NK-92 (cell line): ENCODE results near the gene RNF113B.

Source experiments
- DNase-seq: peaks from one replicate; lab custom pipeline; 2025; ENCODE audit not compliant: unreplicated experiment; lab: John Stamatoyannopoulos, UW

RNF113B gene

DNA sequence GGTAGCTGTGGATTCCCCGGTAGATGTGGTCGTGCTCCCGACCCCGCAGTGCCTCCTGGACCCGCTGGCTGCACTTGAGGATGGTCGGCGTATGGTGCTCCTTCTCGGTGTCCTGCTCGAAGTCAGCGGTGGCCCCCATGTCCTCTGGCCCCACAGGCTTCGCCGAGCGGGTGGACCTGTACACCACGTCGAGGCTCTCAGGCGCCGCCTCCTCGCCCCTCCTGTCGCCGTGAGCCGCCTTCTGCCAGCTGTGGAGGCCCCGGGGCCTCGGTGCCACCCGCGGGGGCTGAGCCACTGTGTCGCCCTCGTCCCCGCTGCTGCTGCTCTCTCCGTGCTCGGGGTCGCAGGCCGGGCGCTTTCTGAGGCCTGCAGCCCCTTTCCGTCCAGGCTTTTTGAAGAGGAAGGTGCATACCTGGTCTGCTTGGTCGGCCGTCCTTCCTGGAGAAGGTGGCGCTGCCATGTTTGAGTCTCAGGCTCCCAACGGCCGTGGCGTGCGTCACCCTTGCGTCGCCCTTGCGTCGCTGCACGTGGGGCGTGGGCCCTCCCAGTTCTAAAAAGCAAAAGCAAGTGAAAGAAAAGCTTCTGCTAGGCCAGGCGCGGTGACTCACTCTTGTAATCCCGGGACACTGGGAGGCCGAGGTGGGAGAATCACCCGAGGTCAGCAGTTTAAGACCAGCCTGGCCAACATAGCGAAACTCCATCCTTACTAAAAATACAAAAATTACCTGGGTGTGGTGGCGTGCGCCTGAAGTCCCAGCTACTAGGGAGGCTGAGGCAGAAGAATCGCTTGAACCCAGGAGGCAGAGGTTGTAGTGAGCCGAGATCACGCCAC, at the start of gene RNF113B:
Gene RNF113B, minus strand, starts transcription at position 493 of the 832 bp plus-strand sequence. Its CDS starts 33 bp downstream, at position 460.
- DNase-seq = no peak

DNA sequence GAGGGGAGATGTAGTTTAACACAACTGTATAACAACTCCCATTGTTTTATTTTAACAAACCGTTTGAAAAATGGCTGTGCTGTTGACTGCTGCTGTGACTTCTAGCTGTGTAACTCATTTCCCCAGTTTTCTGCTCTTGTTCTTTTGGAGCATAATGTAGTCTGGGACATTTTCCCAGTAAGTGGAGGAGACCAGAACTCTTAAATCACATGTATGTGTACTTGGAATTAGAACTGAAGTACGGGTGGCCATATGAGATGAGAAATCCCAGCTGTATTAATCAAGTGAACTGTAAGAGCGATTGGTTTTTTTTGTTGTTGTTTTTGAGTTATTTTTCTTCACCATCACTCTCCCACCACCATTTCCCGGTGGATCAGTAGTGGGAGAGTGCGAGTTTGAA, 49.4 kb upstream of the RNF113B start:
- DNase-seq = no peak

DNA sequence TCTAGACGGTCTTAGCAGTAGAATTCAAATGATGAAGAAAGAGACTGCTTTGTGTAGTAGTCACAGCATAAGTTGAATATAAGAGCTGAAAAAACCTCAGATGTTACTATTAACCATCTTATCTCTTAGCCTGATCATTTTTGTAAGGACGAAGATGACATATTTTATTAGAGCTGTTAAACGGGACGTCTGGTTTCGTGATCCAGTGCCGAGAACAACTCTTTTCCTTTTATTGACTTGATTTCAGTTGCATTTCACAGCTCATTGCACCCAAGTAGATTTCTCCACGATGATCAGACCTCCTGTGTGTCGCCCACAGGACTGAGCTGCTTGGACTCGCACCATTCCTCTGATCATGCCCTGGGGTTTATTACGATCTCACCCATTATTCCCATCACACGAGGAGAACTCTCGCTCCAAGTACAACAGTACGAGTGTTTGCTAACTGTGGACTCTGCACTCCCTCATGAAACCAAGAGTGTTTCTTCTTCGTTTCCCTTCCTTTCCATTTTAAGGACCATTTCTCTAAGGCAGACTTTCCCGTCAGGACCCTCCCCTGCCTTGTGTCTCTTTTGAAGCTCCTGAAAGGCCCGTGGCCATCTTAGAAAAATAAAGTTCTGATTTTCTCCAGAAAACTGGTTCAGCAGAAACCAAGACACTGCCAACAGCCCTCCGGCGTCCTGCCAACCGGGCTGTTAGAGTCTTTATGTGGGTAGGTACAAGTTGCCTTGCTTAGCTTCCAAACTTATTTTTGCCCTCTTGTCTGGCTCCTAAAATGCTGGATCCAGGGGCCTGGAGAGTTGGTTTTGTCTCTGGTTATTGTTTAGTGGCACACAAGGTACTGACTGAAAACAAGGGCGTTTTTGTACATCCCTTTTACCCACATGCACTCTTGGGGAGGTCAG, 48.2 kb upstream of the RNF113B start:
- DNase-seq = no peak

DNA sequence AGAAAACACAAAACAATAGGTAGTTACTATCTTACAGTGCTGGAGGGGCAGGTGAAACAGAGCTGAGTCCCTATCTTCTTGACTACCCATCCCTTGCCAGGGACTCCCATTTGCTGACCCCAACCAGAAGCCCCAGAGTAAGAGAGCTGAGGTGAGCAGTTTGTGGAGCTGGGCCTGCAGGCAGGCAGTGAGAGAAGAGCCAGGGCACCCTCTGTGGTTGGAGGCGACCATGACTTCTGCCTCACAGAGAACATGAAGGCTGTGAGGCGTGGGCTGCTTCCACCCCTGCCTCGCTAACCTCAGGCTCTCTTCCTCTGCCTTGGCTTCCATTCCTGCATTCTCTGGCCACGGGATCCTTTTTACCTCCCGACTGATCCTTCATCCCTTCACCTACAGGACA, 47.5 kb upstream of the RNF113B start:
- no peak for DNase-seq

DNA sequence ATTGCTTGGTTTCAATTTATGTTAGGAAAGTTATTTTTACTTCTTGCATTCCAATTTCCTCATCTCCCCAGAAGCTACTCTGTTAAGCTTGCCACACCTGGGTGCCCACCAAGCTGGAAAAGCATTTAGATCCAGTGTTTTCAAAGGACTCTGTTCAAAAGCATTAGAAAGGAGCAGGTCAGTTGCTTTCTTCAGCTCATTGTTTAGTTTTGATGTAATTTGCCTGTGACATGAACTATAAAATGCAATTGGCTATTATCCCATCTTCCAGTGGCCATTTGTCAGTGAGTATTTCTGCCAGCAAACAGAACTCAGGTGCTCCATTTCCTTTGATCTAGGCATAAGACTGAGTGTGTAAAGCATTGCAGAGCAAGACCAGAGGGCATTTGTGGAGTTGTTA, 46.7 kb upstream of the RNF113B start:
- DNase-seq = no peak

DNA sequence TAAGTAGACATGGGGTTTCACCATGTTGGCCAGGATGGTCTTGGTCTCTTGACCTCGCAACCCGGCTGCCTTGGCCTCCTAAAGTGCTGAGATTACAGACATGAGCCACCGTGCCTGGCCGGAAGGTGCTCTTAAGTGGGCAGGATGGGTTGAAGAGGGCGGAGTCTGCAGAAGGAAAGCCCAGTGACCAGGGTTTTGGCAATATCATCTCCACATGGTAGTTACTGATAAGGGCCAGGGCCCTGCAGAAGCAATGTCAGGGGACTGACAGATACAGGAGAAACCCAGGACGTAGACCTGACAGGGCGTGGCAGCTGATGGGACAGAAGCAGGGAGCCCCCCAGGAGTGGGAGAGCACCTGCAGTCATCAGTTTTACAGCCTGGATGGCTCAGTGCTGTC, 45.7 kb upstream of the RNF113B start:
- no peak for DNase-seq

DNA sequence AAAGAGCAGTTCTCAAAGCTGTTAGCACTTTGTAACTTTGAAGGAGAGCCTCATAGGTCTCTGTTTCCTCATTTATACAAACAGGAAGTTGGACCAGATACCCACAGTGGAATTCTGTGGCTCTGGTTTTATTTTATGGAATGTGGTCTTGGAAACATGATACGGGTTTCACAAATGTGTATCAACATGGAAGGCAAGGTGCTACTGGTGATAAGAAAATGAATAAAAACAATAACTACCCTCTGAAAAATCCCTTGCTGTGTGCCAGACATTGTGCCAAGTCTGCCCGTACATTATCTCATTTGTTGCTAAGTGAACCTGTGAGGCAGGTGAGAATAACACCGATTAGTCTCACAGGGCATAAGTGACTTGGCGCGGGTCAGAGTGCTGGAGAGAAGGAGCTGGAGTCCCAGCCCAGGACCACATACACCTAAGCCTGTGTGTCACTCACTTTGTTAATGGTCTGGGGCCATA, 45.0 kb upstream of the RNF113B start:
- DNase-seq = no peak

DNA sequence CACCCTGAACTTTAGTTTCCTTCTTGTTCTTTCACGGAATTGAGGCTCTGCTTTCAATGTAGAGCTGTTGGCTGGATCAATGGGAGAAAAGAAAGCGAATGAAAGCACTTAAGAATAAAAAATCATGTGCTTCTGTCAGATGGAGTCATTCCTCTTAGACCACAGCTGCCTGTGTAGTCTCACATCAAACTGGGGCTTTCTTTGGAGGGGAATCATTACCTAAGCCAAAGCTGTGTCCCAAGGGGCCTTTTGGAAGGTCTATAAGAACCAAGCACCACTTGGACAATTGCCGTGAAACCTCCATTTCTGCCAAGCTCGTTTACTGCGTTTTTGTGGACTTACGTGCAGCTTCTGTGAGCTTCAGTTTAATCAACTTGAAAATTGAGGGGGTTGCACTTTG, 44.2 kb upstream of the RNF113B start:
- no peak for DNase-seq

DNA sequence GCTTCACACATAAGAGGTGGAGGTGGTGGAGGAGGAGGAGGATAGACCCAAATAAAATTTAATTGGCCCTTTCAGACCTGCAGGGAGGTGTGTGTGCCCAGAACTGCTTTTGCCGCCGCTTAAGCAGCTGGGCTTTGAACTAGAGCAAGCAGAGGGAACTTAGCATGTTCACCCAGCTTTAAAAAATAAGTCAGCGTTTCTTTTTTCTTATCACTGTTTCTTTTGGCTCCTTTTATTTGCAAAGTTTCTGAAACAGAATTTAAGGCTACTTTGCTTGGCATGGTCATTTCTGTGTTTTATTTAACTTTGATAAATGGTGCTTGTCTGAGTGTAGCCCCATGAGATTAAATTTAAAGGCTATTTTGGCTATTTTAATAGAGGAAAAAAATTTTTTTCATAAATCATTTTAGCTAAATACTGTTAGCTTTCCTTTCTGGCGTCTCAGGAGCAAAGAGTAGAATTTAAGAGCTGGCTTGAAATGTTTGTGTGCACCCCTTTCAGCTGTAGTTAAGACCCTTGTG, 43.3 kb upstream of the RNF113B start:
- no peak for DNase-seq

DNA sequence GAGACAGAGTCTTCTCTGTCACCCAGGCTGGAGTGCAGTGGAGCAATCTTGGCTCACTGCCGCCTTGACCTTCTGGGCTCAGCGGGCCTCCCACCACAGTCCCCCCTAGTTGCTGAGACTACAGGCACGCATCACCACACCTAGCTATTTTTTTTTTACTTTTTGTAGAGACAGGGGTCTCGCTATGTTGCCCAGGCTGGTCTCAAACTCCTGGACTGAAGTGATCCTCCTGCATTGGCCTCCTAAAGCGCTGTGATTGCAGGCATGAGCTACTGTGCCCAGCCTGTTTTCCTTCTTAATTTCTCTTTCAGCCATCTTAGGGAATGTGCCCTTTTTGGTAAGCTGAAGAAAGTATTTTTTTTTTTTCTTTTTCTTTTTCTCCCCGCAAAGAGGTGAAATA, 42.6 kb upstream of the RNF113B start:
- no peak for DNase-seq

DNA sequence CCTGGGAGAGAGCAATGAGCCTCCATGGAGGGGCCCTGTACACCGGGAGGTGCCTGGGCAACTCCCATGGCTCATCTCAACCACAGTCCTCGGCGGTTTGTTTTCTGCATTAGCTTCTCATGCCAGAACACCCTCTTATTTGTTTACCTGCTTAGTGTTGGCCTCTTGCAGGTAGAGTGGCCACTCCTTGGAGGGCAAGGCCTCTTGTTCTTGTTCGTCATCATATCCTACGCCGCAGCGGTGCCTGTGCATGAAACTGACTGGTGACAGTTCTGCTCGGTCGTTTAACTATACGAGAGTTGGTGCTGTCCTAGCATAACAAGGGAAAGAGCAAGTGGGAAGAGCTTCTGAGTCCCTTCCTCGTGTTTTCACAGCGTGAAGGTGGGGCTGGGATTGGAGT, 40.5 kb upstream of the RNF113B start:
- DNase-seq = no peak

DNA sequence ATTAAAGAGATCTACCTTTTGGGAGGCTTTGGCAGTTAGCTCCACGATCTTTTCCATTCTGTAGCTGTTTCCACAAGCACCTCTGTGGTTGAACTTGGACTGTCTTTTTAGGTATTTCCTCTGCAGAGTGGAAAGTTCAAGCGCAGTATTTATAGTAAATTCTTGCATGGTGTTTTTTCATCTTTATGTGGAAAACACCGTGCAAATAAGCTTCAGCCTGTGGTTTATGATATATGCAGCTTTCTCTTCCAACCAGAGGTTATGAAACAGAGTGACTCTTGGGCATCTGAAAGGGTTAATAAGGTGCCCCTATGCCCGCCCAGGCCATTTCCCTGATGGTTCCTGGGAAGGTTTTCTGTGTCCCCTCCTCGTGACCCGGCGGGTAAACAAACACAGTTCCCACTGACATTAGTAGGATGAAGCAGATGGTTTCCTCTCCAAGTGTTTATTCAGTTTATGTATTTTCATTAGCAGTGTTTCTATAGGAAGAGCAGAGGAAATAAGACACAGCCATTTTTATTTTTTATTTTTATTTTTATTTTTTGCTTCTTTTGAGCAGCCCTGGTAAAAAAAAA, 39.7 kb upstream of the RNF113B start:
- DNase-seq = no peak

DNA sequence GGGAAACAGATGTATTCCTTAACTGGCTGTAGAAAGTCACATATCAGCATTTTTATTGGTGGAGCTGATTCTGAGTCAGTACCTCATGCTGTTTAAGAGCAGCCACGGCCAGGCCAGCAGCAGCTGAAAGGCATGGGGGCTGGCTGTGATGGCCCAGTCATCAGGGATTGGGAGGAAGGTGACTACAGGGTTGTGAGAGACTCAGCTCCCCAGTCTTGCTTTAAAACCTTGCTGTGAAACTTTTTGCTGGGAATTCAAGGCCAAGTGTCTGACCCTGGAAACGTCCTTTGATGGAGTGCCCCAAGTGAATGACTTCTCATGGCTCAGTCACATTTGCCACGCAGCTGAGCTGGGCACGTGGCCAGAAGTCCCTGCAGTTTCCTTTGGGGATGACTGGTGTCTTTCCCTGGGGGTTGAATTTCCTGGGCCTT, 39.1 kb upstream of the RNF113B start:
- DNase-seq = no peak

DNA sequence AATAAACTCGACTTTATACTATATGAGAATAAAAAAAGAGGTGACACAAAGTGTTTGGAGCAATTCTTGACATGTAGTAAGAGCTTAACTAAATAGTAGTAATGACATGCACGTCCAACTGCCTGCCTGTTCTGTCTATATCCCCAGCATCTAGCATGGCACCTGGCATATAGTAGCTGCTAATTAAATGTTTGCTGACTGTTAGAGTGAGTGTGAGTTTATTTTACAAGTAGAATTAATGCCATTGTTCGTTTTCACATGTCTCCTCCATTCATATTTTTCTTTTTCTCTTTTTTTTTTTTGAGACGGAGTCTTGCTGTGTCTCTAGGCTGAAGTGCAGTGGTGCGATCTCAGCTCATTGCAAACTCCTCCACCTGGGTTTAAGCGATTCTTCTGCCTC, 38.4 kb upstream of the RNF113B start:
- DNase-seq = no peak

DNA sequence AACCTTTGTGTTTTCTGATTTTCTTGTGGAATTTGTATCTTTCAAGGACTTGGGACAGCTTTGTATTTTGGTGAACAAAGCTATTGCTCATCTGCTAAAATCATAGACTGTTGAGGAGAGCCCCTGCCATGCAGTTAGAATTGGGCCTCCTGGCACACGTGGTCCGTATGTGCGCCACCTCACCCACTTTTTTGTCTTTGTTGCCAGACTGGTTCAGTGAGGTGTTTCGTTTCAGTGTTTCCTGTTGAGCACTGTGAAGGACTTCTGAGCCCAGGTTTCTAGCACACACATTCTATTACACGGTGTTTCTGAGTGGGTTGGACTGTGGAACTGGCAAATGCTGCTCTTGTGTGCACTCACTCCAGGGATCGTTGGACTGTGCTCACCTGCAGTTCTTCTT, 37.6 kb upstream of the RNF113B start:
- DNase-seq = no peak

DNA sequence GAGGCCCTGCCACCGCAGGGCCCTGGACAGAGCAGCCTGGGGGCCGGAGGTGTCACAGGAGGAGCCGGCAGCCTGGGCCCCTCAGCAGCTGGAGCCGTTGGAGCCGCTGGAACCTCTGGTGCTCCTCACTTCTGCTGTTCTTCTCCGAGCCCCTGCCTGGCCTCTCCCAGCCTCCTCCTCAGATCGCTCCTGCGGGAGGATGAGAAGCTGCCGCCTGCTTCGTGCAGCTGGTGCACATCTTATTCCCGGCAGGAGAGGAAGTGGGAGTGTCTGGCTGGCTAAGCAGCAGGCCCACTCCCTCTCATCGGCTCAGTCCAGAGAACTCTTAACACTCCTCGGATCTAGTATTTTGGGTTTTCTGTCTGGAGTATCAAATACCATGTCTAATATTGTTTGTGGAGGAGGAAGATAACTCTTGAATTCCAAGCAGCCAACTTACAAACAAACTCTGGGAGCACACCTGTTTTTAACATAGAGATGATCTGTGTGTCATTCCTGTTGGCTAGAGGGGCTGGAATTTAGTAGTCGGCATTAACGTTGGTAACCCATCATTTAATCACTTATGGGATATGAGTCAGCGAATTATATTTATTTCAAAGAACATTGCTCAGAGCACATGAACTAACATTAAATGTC, 37.1 kb upstream of the RNF113B start:
- DNase-seq = no peak

DNA sequence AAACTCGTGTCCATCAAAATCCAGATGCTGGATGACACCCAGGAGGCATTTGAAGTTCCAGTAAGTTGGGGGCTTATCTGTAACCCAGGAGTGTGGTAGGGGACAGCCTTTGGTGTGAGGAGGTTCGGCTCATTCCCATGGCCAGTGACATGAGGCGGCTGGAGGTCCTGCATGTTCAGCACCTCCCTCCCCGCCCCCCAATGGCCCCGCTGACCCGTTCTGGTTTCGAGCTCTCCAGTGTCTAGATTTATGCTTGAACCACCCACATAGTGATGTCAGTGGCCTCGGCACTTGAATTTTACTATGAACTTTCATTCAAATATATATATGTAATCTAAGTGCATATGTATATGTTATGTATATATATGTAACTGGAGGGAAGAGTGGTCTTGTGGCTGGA, 36.3 kb upstream of the RNF113B start:
- DNase-seq = no peak

DNA sequence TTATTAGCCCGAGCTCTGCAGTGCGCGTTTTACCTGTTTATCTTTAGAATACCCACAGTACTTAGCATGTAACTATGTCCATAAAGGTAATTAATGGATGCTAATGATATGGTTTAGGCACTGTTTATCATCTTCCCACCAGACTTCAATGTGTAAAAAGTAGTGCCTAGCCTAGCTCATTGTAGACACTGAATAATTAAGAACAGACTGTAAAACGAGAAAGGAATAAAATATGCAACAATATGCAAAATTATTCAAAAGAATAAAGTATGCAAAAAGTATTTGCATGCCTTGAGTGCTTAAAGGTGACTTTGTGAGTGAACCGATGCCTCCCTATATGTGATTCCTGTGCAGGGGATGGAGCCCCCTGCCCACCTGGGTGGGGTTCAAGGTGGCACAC, 35.7 kb upstream of the RNF113B start:
- no peak for DNase-seq

DNA sequence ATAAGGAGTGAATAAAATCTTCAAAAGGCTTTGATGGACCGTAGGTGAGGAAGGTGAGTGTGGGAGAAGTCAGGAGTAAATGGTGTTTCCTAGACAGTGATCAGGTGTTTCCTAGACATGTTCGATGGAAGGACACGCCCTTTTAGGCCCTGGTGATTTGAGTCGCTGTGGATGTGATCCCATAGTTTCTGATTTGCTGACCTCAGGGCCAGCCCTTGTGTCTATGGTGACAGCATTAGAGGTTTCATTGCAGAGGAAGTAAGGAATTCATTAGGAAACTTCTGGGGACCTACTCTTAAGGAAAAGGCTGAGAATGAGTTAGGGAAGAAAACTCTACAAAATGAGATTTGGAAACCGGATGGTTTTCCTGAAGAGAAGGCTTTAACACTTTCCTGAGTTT, 31.5 kb upstream of the RNF113B start:
- no peak for DNase-seq

DNA sequence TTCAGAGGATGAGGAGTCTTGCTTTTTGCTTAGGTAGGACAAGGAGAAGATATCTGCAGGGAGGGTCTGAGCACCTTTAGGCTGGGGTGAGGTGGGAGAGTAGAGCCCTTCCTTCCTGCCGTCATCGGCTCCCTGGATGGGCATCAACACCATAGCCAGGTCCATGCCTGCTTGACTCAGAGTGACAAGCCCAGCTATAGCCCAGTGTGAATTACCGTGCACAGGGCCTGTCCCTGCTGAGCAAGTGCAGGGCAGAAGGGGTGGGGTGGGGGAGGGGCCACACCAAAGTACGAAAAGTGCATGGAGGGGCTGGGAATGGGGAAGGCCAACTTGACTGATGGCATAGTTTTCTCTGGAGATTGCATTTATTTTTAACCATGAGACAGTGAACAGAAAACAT, 30.3 kb upstream of the RNF113B start:
- no peak for DNase-seq

DNA sequence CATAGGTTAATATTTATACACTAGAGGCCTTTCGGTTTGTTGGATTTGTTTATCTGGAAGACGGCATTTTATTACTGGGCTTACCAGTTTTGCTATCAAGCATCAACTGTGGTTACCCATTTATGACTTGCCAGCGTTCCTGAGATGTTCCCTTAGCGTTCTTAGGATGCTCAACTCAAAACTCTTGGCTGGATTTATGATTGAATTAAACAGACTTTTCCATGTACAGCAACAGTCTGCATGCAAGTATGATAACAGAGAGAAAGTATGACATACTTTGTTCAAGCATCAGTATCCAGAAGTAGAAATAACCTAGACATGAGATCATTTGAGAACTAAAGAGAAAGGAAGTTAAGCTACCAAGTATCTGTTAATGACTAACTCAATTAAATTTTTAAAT, 29.9 kb upstream of the RNF113B start:
- DNase-seq = no peak
